GM12878 (cell line): Measurements from ENCODE around the gene CRTC3. TPM values are rescaled to one million over a fixed set of nuclear protein-coding genes. Genes with fewer than 3 reads are reported as not detected.

Source experiments
- ATAC-seq: fragments of 200-7000 bp; cut with Tn5 transposase; 3 replicates; pipeline ENCODE4 v1.9.1; 2020; ENCODE audit warnings: mild to moderate bottlenecking, moderate library complexity
- BruUV-seq: library from RNA; stranded (reverse); fragments of 400-500 nt; replicated peaks from 2 replicates; lab custom pipeline; 2021; lab: Mats Ljungman, UMichigan
- CTCF ChIA-PET: fragments of 300-600 bp; sonication (Branson Sonifier 250); formaldehyde crosslinking; extraction: SDS; loops from one replicate; lab custom pipeline; 2021; ENCODE audit warnings: inconsistent platforms; lab: Yijun Ruan, JAX
- POLR2A ChIA-PET: fragments of 350-600 bp; formaldehyde crosslinking; extraction: SDS; loops from one replicate; lab custom pipeline; 2021; ENCODE audit warnings: inconsistent platforms; lab: Charles Lee
- RAD21 ChIA-PET: fragments of 300-600 bp; sonication (Branson Sonifier 250); formaldehyde crosslinking; loops from one replicate; lab custom pipeline; 2023; ENCODE audit warnings: antibody characterized with exemption; ENCODE audit not compliant: unreplicated experiment; lab: Charles Lee
- SMC1A ChIA-PET: fragments of 300-600 bp; sonication (Branson Sonifier 250); formaldehyde crosslinking; loops from one replicate; lab custom pipeline; 2023; ENCODE audit not compliant: unreplicated experiment, uncharacterized antibody; lab: Charles Lee
- DNase-seq: peaks from one replicate; pipeline ENCODE4 v3.0.0-alpha.2; 2011; ENCODE audit warnings: low read depth, low spot score
- FAIRE-seq: peaks from 3 replicates; lab custom pipeline; 2011; peaks lifted over from hg19 to GRCh38; lab: Jason Lieb, UNC
- H2AFZ ChIP-seq: 2 replicates; pipeline ENCODE4 v1.6.0; 2011; ENCODE audit warnings: low read depth, low read length, control low read depth; ENCODE audit not compliant: control insufficient read depth
- H3K27ac ChIP-seq: 2 replicates; pipeline ENCODE4 v1.5.1; 2011; ENCODE audit warnings: control low read depth; ENCODE audit not compliant: control insufficient read depth, insufficient read depth
- H3K27me3 ChIP-seq, 2 experiments: replicated peaks in 1 of 2; 2 replicates each; pipeline versions ENCODE4 v1.6.0 to v1.6.1; 2011; ENCODE audit warnings: low read length in 1 of 2; ENCODE audit not compliant: control insufficient read depth in 2 of 2, insufficient read depth in 2 of 2
- H3K36me3 ChIP-seq, 2 experiments: 2 replicates each; pipeline ENCODE4 v1.5.1; 2011; ENCODE audit warnings: low read length in 1 of 2; ENCODE audit not compliant: control insufficient read depth in 2 of 2, insufficient read depth in 2 of 2
- H3K4me1 ChIP-seq: 2 replicates; pipeline ENCODE4 v1.6.1; 2011; ENCODE audit warnings: mild to moderate bottlenecking, low read length, moderate library complexity, mixed read lengths; ENCODE audit not compliant: control insufficient read depth, insufficient read depth
- H3K4me2 ChIP-seq: 2 replicates; pipeline ENCODE4 v1.6.0; 2011; ENCODE audit warnings: control low read depth; ENCODE audit not compliant: control insufficient read depth, insufficient read depth
- H3K4me3 ChIP-seq: fragments of 200-600 bp; sonication (generic); 2 replicates; pipeline ENCODE4 v1.5.1; 2016
- H3K79me2 ChIP-seq: 2 replicates; pipeline ENCODE4 v1.6.0; 2011; ENCODE audit warnings: low read length; ENCODE audit not compliant: control insufficient read depth, insufficient read depth
- H3K9ac ChIP-seq: 2 replicates; pipeline ENCODE4 v1.8.0; 2011; ENCODE audit warnings: low read length, control low read depth, mixed read lengths; ENCODE audit not compliant: control insufficient read depth, insufficient read depth
- H3K9me3 ChIP-seq: replicated peaks from 3 replicates; pipeline ENCODE4 v1.5.1; 2011; ENCODE audit warnings: mild to moderate bottlenecking, low read length; ENCODE audit not compliant: control insufficient read depth, insufficient read depth
- H4K20me1 ChIP-seq: 2 replicates; pipeline ENCODE4 v1.6.0; 2011; ENCODE audit not compliant: control insufficient read depth, insufficient read depth
- CBX3 ChIP-seq: fragments of 200-600 bp; sonication (generic); IDR thresholded peaks from 2 replicates; pipeline ENCODE4 v1.6.1; 2016; ENCODE audit warnings: low read depth, borderline replicate concordance
- JUND ChIP-seq: IDR thresholded peaks from 2 replicates; pipeline ENCODE4 v1.6.1; 2012; ENCODE audit warnings: low read depth, mild to moderate bottlenecking, low read length, improper control_type of control experiment, moderate library complexity
- NR2C1 ChIP-seq: fragments of 450-650 bp; IDR thresholded peaks from 2 replicates; pipeline ENCODE4 v1.6.1; 2017; ENCODE audit warnings: antibody characterized with exemption, mild to moderate bottlenecking, moderate library complexity
- NRF1 ChIP-seq: conservative IDR thresholded peaks from 2 replicates; pipeline ENCODE4 v1.6.1; 2011; ENCODE audit warnings: mild to moderate bottlenecking, low read depth, low read length, improper control_type of control experiment
- SMAD5 ChIP-seq: IDR thresholded peaks from 2 replicates; pipeline ENCODE4 v1.6.1; 2016; ENCODE audit warnings: antibody characterized with exemption, low read depth
- YY1 ChIP-seq: IDR thresholded peaks from 2 replicates; pipeline ENCODE4 v1.6.1; 2011; ENCODE audit warnings: low read depth, mild to moderate bottlenecking, low read length
- WGBS: methylation state at CpG from one replicate; pipeline ENCODE4 v1.1.6; 2016; ENCODE audit warnings: low lambda C conversion rate; ENCODE audit not compliant: insufficient replicate concordance, insufficient coverage; ENCODE audit errors: missing lambda C conversion rate; 5-methylcytosine and 5-hydroxymethylcytosine counted together
- in situ Hi-C: fragments of 300-500 bp; cut with MboI; formaldehyde crosslinking; loops from 9 replicates; pipeline ENCODE4 v1.14.3; 2018; ENCODE audit warnings: mixed read lengths
- intact Hi-C: fragments of 100-400 bp; cut with micrococcal nuclease; formaldehyde crosslinking; loops from one replicate; pipeline ENCODE4 v1.14.2; 2022; ENCODE audit not compliant: unreplicated experiment
- polyA plus RNA-seq, 11 experiments: library from polyadenylated mRNA; depleted of rRNA in 4 of 11; unstranded in 6 of 11; stranded (reverse) in 5 of 11; fragments of >200 nt; fragmentation: Nextera tagmentation in 4 of 11; fragmentation: Illumina TruSeq in 1 of 11; extraction: Ambion mirVana in 4 of 11; extraction: Trizol in 1 of 11; gene quantifications; 1 replicate in 1 of 11; 2 replicates in 10 of 11; pipeline versions ENCODE4 v1.2.1 to v1.2.3, GENCODE V29; 2011 to 2016; ENCODE audit warnings: inconsistent platforms in 2 of 11, missing spikeins in 2 of 11, low read depth in 1 of 11
- total RNA-seq, 4 experiments: library from RNA; depleted of rRNA in 3 of 4; stranded (reverse); fragments of >200 nt in 3 of 4; fragmentation: Illumina TruSeq in 1 of 4; extraction: Trizol in 1 of 4; gene quantifications; 2 replicates each; pipeline versions ENCODE4 v1.2.1 to v1.2.3, GENCODE V29; 2013 to 2021

Gene CRTC3
- total and polyA plus RNA-seq, 10 of the 15 experiments (the other 5 are each of a cell fraction or from before 2014, with no cell fraction given): 3.5 to 36.9 (median 18.9) TPM

DNA sequence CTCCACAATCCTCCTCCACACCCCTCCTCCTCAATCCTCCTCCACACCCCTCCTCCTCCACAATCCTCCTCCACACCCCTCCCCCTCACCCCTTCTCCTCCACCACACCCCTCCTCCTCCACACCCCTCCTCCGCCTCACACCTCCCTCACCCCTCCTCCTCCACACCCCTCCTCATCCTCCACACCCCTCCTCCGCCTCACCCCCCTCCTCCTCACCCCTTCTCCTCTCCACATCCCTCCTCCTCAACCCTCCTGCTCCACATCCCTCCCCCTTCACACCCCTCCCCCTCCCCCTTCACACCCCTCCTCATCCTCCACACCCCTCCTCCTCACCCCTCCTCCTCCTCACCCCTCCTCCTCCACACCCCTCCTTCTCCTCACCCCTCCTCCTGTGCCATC, 117.6 kb downstream of the CRTC3 start:
- DNase-seq (no peak), ATAC-seq (no peak), FAIRE-seq (no peak)
- in situ Hi-C loops (loop anchor here (5.0 kb wide), 1 partner anchor 240 kb away; no protein-coding TSS in a partner anchor), intact Hi-C loops (no loop called here)
- no TSS peak for BruUV-seq
- H3K4me1 ChIP-seq: peaks cover 14% of the 10 kb centered on the region
- H3K79me2 ChIP-seq: no peaks in the 10 kb centered on the region
- no peak overlapping the region for H3K9ac ChIP-seq
- H4K20me1 ChIP-seq: no peaks in the 10 kb centered on the region
- ChIA-PET RAD21 (interaction anchor here (0.7 to 3.1 kb wide), 29 partner anchors 9 to 327 kb away, joined by 3 to 57 read pairs (median 6); partner anchors contain the start of genes BLM, HDDC3, MAN2A2 and UNC45A), CTCF (interaction anchor here (0.6 to 3.7 kb wide), 43 partner anchors 7 to 488 kb away, joined by 3 to 112 read pairs (median 3); partner anchors contain the start of genes BLM, FES, FURIN and HDDC3), POLR2A (interaction anchor here (1.0 to 1.8 kb wide), 6 partner anchors 12 to 285 kb away, joined by 4 to 6 read pairs (median 5); partner anchors contain the start of genes BLM and HDDC3), SMC1A (interaction anchor here (0.6 to 3.7 kb wide), 36 partner anchors 9 to 355 kb away, joined by 3 to 49 read pairs (median 5); partner anchors contain the start of genes BLM, FES and HDDC3)
- H2AFZ ChIP-seq: no peak overlapping the region
- no peaks in the 10 kb centered on the region for H3K27me3 ChIP-seq
- no peak overlapping the region for H3K4me3 ChIP-seq
- TF ChIP-seq NR2C1: no peak
- no peak for TF ChIP-seq NRF1
- no peak for TF ChIP-seq CBX3
- TF ChIP-seq JUND: no peak
- no peak for TF ChIP-seq YY1
- no peak for TF ChIP-seq SMAD5
- no peak overlapping the region for H3K4me2 ChIP-seq
- WGBS: no CpG with 5 or more reads among the region's 2 CpGs
- peaks cover 7% of the 10 kb centered on the region in 2 experiments; a peak in 3 of 4 replicates for H3K36me3 ChIP-seq
- no peaks in the 10 kb centered on the region; the same call in 2 of the 3 replicates for H3K9me3 ChIP-seq
- H3K27ac ChIP-seq: no peak overlapping the region
